H1 (cell line): Measurements from ENCODE around the gene SMAP1. TPM values are rescaled to one million over a fixed set of nuclear protein-coding genes. Genes with fewer than 3 reads are reported as not detected.

Experiments used
- CTCF ChIA-PET: fragments of 300-600 bp; sonication (Branson Sonifier 250); formaldehyde crosslinking; loops from one replicate; lab custom pipeline; 2021; ENCODE audit not compliant: partially characterized antibody; lab: Charles Lee
- POLR2A ChIA-PET: fragments of 300-600 bp; sonication (Branson Sonifier 250); formaldehyde crosslinking; loops from one replicate; lab custom pipeline; 2021; ENCODE audit warnings: inconsistent platforms; ENCODE audit not compliant: partially characterized antibody; lab: Charles Lee
- DNase-seq, 2 experiments: peaks; one replicate each; pipeline versions ENCODE4 v3.0.0 to v3.0.0-alpha.2; 2010 to 2022; ENCODE audit warnings: low spot score in 2 of 2, low read depth in 1 of 2, mixed read lengths in 1 of 2
- FAIRE-seq: peaks from 2 replicates; lab custom pipeline; 2011; peaks lifted over from hg19 to GRCh38; lab: Jason Lieb, UNC
- H2AFZ ChIP-seq: 2 replicates; pipeline ENCODE4 v1.8.1; 2012; ENCODE audit warnings: low read length, inconsistent platforms
- H2AK5ac ChIP-seq: 2 replicates; pipeline ENCODE4 v1.6.1; 2013; ENCODE audit warnings: low read depth, low read length
- H2BK120ac ChIP-seq: replicated peaks from 2 replicates; pipeline ENCODE3; 2013; ENCODE audit warnings: low read depth, low read length, inconsistent platforms
- H2BK12ac ChIP-seq: 2 replicates; pipeline ENCODE4 v1.6.1; 2013; ENCODE audit warnings: low read depth, low read length
- H2BK15ac ChIP-seq: 2 replicates; pipeline ENCODE4 v1.6.1; 2013; ENCODE audit warnings: low read length
- H2BK20ac ChIP-seq: 2 replicates; pipeline ENCODE4 v1.6.1; 2013; ENCODE audit warnings: low read length
- H2BK5ac ChIP-seq: 2 replicates; pipeline ENCODE4 v1.6.1; 2013; ENCODE audit warnings: low read depth, low read length
- H3K14ac ChIP-seq: 2 replicates; pipeline ENCODE4 v1.6.1; 2013; ENCODE audit warnings: inconsistent platforms; ENCODE audit not compliant: insufficient read length
- H3K18ac ChIP-seq: 2 replicates; pipeline ENCODE4 v1.6.1; 2013; ENCODE audit warnings: low read length; ENCODE audit errors: extremely low read depth
- H3K23ac ChIP-seq: 2 replicates; pipeline ENCODE4 v1.6.1; 2013; ENCODE audit warnings: inconsistent platforms; ENCODE audit not compliant: insufficient read length
- H3K23me2 ChIP-seq: 2 replicates; pipeline ENCODE4 v1.6.1; 2013; ENCODE audit warnings: low read depth, low read length
- H3K27ac ChIP-seq: 2 replicates; pipeline ENCODE4 v1.6.1; 2011; ENCODE audit warnings: low read depth, low read length, inconsistent platforms
- H3K27me3 ChIP-seq, 4 experiments: replicated peaks in 1 of 4; 1 replicate in 1 of 4; 2 replicates in 3 of 4; pipeline versions ENCODE4 v1.6.1 to v1.8.1; 2011 to 2013; ENCODE audit warnings: low read length in 3 of 4, mild to moderate bottlenecking in 3 of 4, inconsistent platforms in 2 of 4, mixed read lengths in 2 of 4, moderate library complexity in 1 of 4; ENCODE audit not compliant: control insufficient read depth in 3 of 4, insufficient read depth in 3 of 4; ENCODE audit errors: extremely low read depth in 1 of 4
- H3K36me3 ChIP-seq, 4 experiments: 2 replicates each; pipeline versions ENCODE4 v1.6.1 to v1.8.1; 2011 to 2013; ENCODE audit warnings: mild to moderate bottlenecking in 4 of 4, low read length in 3 of 4, moderate library complexity in 2 of 4, control low read depth in 1 of 4, inconsistent platforms in 1 of 4; ENCODE audit not compliant: insufficient read depth in 4 of 4, control insufficient read depth in 2 of 4
- H3K4ac ChIP-seq: replicated peaks from 2 replicates; pipeline ENCODE3; 2013; ENCODE audit warnings: low read length, low read depth, mixed read lengths, inconsistent platforms; ENCODE audit not compliant: insufficient read length
- H3K4me1 ChIP-seq, 4 experiments: replicated peaks in 1 of 4; 1 replicate in 1 of 4; 2 replicates in 3 of 4; pipeline versions ENCODE4 v1.6.1 to v1.8.1; 2011 to 2013; ENCODE audit warnings: low read length in 3 of 4, inconsistent platforms in 2 of 4, mixed read lengths in 1 of 4; ENCODE audit not compliant: insufficient read depth in 4 of 4, control insufficient read depth in 3 of 4
- H3K4me2 ChIP-seq, 2 experiments: 2 replicates each; pipeline versions ENCODE4 v1.6.1 to v1.8.1; 2011 to 2013; ENCODE audit warnings: low read depth in 2 of 2, low read length in 2 of 2, control low read depth in 1 of 2, inconsistent platforms in 1 of 2, mild to moderate bottlenecking in 1 of 2; ENCODE audit not compliant: insufficient read depth in 1 of 2
- H3K4me3 ChIP-seq, 4 experiments: fragments of 200-600, 300-600 bp in 1 of 4; sonication (generic), shearing (Covaris generic), sonication (Bioruptor Twin) in 1 of 4; 2 replicates each; pipeline versions ENCODE4 v1.5.1 to v1.8.1; 2011 to 2016; ENCODE audit warnings: low read length in 4 of 4, low read depth in 3 of 4, control low read depth in 2 of 4, inconsistent platforms in 2 of 4, mild to moderate bottlenecking in 2 of 4, mixed read lengths in 1 of 4, moderate library complexity in 1 of 4; ENCODE audit not compliant: insufficient read depth in 2 of 4; ENCODE audit errors: extremely low read depth in 1 of 4
- H3K56ac ChIP-seq: replicated peaks from 2 replicates; pipeline ENCODE3; 2013; ENCODE audit warnings: low read depth, mild to moderate bottlenecking, mixed read lengths, low read length, inconsistent platforms; ENCODE audit not compliant: insufficient read length
- H3K79me1 ChIP-seq: 2 replicates; pipeline ENCODE4 v1.6.1; 2013; ENCODE audit warnings: low read depth, low read length, control low read depth
- H3K79me2 ChIP-seq, 2 experiments: 2 replicates each; pipeline versions ENCODE4 v1.6.1 to v1.8.1; 2012 to 2013; ENCODE audit warnings: low read length in 2 of 2, mild to moderate bottlenecking in 2 of 2, inconsistent platforms in 1 of 2; ENCODE audit not compliant: insufficient read depth in 2 of 2, control insufficient read depth in 1 of 2
- H3K9ac ChIP-seq, 4 experiments: replicated peaks in 1 of 4; 1 replicate in 1 of 4; 2 replicates in 3 of 4; pipeline versions ENCODE4 v1.6.1 to v1.8.1; 2011 to 2013; ENCODE audit warnings: low read depth in 3 of 4, low read length in 3 of 4, control low read depth in 2 of 4, mild to moderate bottlenecking in 2 of 4, moderate library complexity in 2 of 4, inconsistent platforms in 1 of 4; ENCODE audit errors: extremely low read depth in 1 of 4
- H3K9me3 ChIP-seq, 2 experiments: 2 replicates each; pipeline versions ENCODE4 v1.6.1 to v1.8.1; 2012 to 2013; ENCODE audit warnings: mild to moderate bottlenecking in 2 of 2, moderate library complexity in 2 of 2, control low read depth in 1 of 2, inconsistent platforms in 1 of 2, low read depth in 1 of 2, low read length in 1 of 2, mixed read lengths in 1 of 2; ENCODE audit not compliant: insufficient read depth in 2 of 2
- H4K20me1 ChIP-seq, 2 experiments: replicated peaks in 1 of 2; 2 replicates each; pipeline versions ENCODE3 to v1.8.1; 2011 to 2013; ENCODE audit warnings: inconsistent platforms in 2 of 2, low read length in 2 of 2, mild to moderate bottlenecking in 1 of 2; ENCODE audit not compliant: insufficient read depth in 2 of 2, control insufficient read depth in 1 of 2
- H4K5ac ChIP-seq: 2 replicates; pipeline ENCODE4 v1.6.1; 2013; ENCODE audit warnings: low read length, low read depth, mixed read lengths, inconsistent platforms; ENCODE audit not compliant: insufficient read length
- H4K8ac ChIP-seq: 2 replicates; pipeline ENCODE4 v1.8.0; 2013; ENCODE audit warnings: mild to moderate bottlenecking, moderate library complexity, low read length, inconsistent platforms; ENCODE audit not compliant: insufficient read depth; ENCODE audit errors: extremely low read depth
- H4K91ac ChIP-seq: replicated peaks from 2 replicates; pipeline ENCODE3; 2013; ENCODE audit warnings: low read length, mixed read lengths, inconsistent platforms; ENCODE audit not compliant: insufficient read length
- JUND ChIP-seq: IDR thresholded peaks from 2 replicates; pipeline ENCODE4 v1.6.1; 2011; ENCODE audit warnings: mild to moderate bottlenecking, improper control_type of control experiment, low read length
- RFX5 ChIP-seq: IDR thresholded peaks from 2 replicates; pipeline ENCODE4 v1.6.1; 2011; ENCODE audit warnings: low read depth, low read length, improper control_type of control experiment, borderline replicate concordance
- SAP30 ChIP-seq: fragments of 300-600 bp; sonication (generic); IDR thresholded peaks from 2 replicates; pipeline ENCODE4 v1.7.1; 2012; ENCODE audit warnings: low read length, moderate library complexity, mild to moderate bottlenecking, inconsistent platforms; ENCODE audit not compliant: insufficient read depth, insufficient replicate concordance
- WGBS, 2 experiments: shearing (Covaris generic) in 1 of 2; methylation state at CpG; one replicate each; pipeline versions ENCODE4 v1.1.6 to v1.1.7; 2013 to 2015; ENCODE audit warnings: low lambda C conversion rate in 2 of 2, mixed read lengths in 2 of 2, inconsistent platforms in 1 of 2, low coverage in 1 of 2, missing lambda C conversion rate in 1 of 2; ENCODE audit not compliant: insufficient replicate concordance in 2 of 2, insufficient coverage in 1 of 2, insufficient read length in 1 of 2; ENCODE audit errors: extremely low coverage in 1 of 2, missing lambda C conversion rate in 1 of 2; 5-methylcytosine and 5-hydroxymethylcytosine counted together
- polyA plus RNA-seq, 7 experiments: library from polyadenylated mRNA; depleted of rRNA in 3 of 7; stranded (reverse) in 5 of 7; unstranded in 2 of 7; fragments of >200 nt in 5 of 7; fragments of 200-250 nt in 2 of 7; gene quantifications; 1 replicate in 5 of 7; 2 replicates in 1 of 7; 4 replicates in 1 of 7; pipeline versions ENCODE4 v1.2.1 to v1.2.3, GENCODE V29; 2011 to 2013; ENCODE audit warnings: missing spikeins in 2 of 7, mixed read lengths in 2 of 7
- total RNA-seq: library from RNA; stranded (reverse); fragmentation: NEBNext Ultra II Directional; extraction: Animal tissue kit (Norgen Biotek cat#: 25700); gene quantifications from 2 replicates; pipeline ENCODE4 v1.2.1, GENCODE V29; 2021
- TF ChIP-seq, protein P1 (sequence below): IDR thresholded peaks from 2 replicates; pipeline ENCODE4 v1.6.1; 2012; ENCODE audit warnings: inconsistent platforms

The SMAP1 gene
- total and polyA plus RNA-seq, 2 of the 8 experiments (the other 6 are each of a cell fraction or from before 2014, with no cell fraction given): 18.8 to 32.4 TPM

DNA sequence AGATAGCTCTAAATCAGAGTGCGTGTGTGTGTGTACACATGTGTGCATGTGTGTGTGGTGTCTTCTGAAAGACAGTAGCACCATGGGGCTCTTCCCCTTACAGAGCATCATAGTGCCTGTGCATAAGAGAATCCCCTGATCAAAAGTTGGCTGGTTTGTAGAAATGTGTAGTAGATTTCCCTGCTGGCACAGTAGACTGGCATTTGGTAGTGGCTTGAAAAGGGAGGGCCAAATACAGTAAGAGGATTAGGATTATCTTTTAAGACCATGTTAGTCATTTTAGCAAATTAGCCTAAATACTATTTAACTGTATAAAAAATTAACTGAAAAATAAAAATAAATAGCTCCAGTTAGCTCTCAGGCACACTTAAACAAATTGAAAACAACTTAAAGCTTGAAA lies 176.6 kb downstream of the SMAP1 start:
- H2AK5ac ChIP-seq: no peak overlapping the region
- CTCF ChIA-PET: interaction anchor here (0.7 to 1.8 kb wide), 8 partner anchors 13 to 168 kb away, joined by 3 to 7 read pairs (median 3); no protein-coding TSS in a partner anchor

More for the DNA sequence above, 176.6 kb downstream of the SMAP1 start:
- Histone ChIP-seq H3K56ac (no peak overlapping the region), H3K18ac (no peak overlapping the region), H3K23ac (no peak overlapping the region), H2AFZ (no peak overlapping the region), H2BK20ac (no peak overlapping the region), H3K27me3 (no peaks in the 10 kb centered on the region), H4K20me1 (no peaks in the 10 kb centered on the region), H3K4me2 (no peak overlapping the region), H4K91ac (no peak overlapping the region), H3K9ac (no peak overlapping the region), H3K4ac (no peak overlapping the region), H3K4me1 (peaks cover 0 to 3% (median 0%) of the 10 kb centered on the region in 4 experiments; a peak in 2 of 7 replicates), H3K9me3 (peaks cover 7 to 14% of the 10 kb centered on the region in 2 experiments), H3K36me3 (peaks cover 0 to 3% (median 0%) of the 10 kb centered on the region in 4 experiments; a peak in 1 of 8 replicates), H2BK5ac (no peak overlapping the region), H3K23me2 (no peaks in the 10 kb centered on the region), H4K5ac (no peak overlapping the region), H3K27ac (no peak overlapping the region), H3K14ac (no peak overlapping the region), H2BK120ac (peak overlapping the region; percentile 49), H2BK15ac (no peak overlapping the region), H3K4me3 (no peak overlapping the region), H2BK12ac (no peak overlapping the region), H3K79me1 (no peaks in the 10 kb centered on the region), H3K79me2 (no peaks in the 10 kb centered on the region), H4K8ac (no peak overlapping the region)
- POLR2A ChIA-PET: interaction anchor here (1.3 kb wide), 1 partner anchor 20 kb away, joined by 5 read pairs; no protein-coding TSS in a partner anchor
- FAIRE-seq (no peak), DNase-seq (no peak)
- TF ChIP-seq RFX5: no peak
- no peak for TF ChIP-seq SAP30
- TF ChIP-seq, protein P1, sequence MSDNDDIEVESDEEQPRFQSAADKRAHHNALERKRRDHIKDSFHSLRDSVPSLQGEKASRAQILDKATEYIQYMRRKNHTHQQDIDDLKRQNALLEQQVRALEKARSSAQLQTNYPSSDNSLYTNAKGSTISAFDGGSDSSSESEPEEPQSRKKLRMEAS: no peak
- TF ChIP-seq JUND: no peak
- 100% methylated on average over 1 of the region's 1 CpG; no CpG with 5 or more reads in 1 of the 2 experiments for WGBS, 2 experiments
